Measurements from ENCODE around the gene LAX1. TPM values are rescaled to one million over a fixed set of nuclear protein-coding genes. Genes with fewer than 3 reads are reported as not detected.

Gene LAX1
- total RNA-seq, 1 experiment from 2014 or later = not detected

GRCh38 chr1:203797216-203797615 lies 32.2 kb downstream of the LAX1 start:
- no TSS peak for BruUV-seq (replicated peaks)
- H3K9me3 ChIP-seq (ENCODE audit: control insufficient read depth, insufficient read depth, low read depth, low read length) = no peaks in the 10 kb centered on the region; the same call in 1 of the 2 replicates
- ChIA-PET CTCF (no interaction called here), POLR2A (interaction anchor here (0.6 kb wide), 1 partner anchor 18 kb away, joined by 4 read pairs; no protein-coding TSS in a partner anchor)
- H3K27me3 ChIP-seq (ENCODE audit: control insufficient read depth, insufficient read depth, low read length) = no peaks in the 10 kb centered on the region
- intact Hi-C loops (cut with micrococcal nuclease; ENCODE audit: unreplicated experiment) (no loop called here), in situ Hi-C loops (cut with HindIII; ENCODE audit: low pct_unique_long_range_greater_than_20kb, low sequenced_read_pairs) (no loop called here)
- H3K4me1 ChIP-seq (ENCODE audit: control insufficient read depth, insufficient read depth, low read length) = peaks cover 27% of the 10 kb centered on the region
- H3K27ac ChIP-seq (ENCODE audit: low read length) = peak overlapping the region; percentile 99
- peaks cover 22% of the 10 kb centered on the region for H3K36me3 ChIP-seq (ENCODE audit: control insufficient read depth, insufficient read depth, low read length)
- TF ChIP-seq CTCF (IDR thresholded peaks at IDR 0.05) = no peak
- ATAC-seq (no peak), DNase-seq (ENCODE audit: low read depth, low spot score) (no peak)
- H3K4me3 ChIP-seq (ENCODE audit: low read depth in 2 of 2, low read length in 2 of 2) = peak overlapping the region; percentile 90 to 91

GRCh38 chr1:203797948-203798655 lies 33.1 kb downstream of the LAX1 start:
- H3K27me3 ChIP-seq (ENCODE audit: control insufficient read depth, insufficient read depth, low read length) = no peaks in the 10 kb centered on the region
- no peak for ATAC-seq
- peaks cover 27% of the 10 kb centered on the region for H3K4me1 ChIP-seq (ENCODE audit: control insufficient read depth, insufficient read depth, low read length)
- H3K4me3 ChIP-seq (ENCODE audit: low read depth in 2 of 2, low read length in 2 of 2) = no peak overlapping the region
- TF ChIP-seq SIN3A (IDR thresholded peaks at IDR 0.05; ENCODE audit: borderline replicate concordance, insufficient read depth, low read depth, low read length) (no peak), POLR2AphosphoS5 (IDR thresholded peaks at IDR 0.05; ENCODE audit: low read depth, low read length) (no peak), CTCF (IDR thresholded peaks at IDR 0.05) (no peak)
- in situ Hi-C loops (cut with HindIII; ENCODE audit: low pct_unique_long_range_greater_than_20kb, low sequenced_read_pairs) = no loop called here
- no peak for DNase-seq (ENCODE audit: low read depth, low spot score)
- intact Hi-C loops (cut with micrococcal nuclease; ENCODE audit: unreplicated experiment) = no loop called here
- ChIA-PET CTCF (no interaction called here), POLR2A (no interaction called here)
- no peak overlapping the region for H3K27ac ChIP-seq (ENCODE audit: low read length)
- BruUV-seq (replicated peaks) = no TSS peak
- H3K9me3 ChIP-seq (ENCODE audit: control insufficient read depth, insufficient read depth, low read depth, low read length) = no peaks in the 10 kb centered on the region; the same call in 1 of the 2 replicates
- H3K36me3 ChIP-seq (ENCODE audit: control insufficient read depth, insufficient read depth, low read length) = peaks cover 23% of the 10 kb centered on the region

DNA sequence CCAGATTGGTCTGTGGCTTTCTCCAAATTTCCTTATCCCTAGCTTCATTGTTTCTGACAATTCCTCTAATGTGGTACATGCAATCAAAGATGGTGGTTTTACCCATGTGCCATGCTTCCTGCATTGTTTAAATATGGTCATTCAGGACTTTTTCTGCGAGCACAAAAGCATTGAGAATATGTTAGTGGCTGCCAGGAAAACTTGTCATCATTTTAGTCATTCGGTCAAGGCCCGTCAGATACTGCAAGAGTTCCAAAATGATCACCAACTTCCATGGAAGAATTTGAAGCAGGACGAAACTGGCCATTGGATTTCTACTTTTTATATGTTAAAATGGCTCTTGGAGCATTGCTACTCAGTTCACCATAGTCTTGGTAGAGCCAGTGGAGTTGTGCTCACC lies 34.2 kb downstream of the LAX1 start:
- ChIA-PET POLR2A (no interaction called here), CTCF (no interaction called here)
- Histone ChIP-seq H3K27ac (ENCODE audit: low read length) (no peak overlapping the region), H3K9me3 (ENCODE audit: control insufficient read depth, insufficient read depth, low read depth, low read length) (no peaks in the 10 kb centered on the region; the same call in 1 of the 2 replicates), H3K27me3 (ENCODE audit: control insufficient read depth, insufficient read depth, low read length) (no peaks in the 10 kb centered on the region), H3K36me3 (ENCODE audit: control insufficient read depth, insufficient read depth, low read length) (peaks cover 23% of the 10 kb centered on the region), H3K4me1 (ENCODE audit: control insufficient read depth, insufficient read depth, low read length) (peaks cover 27% of the 10 kb centered on the region), H3K4me3 (ENCODE audit: low read depth in 2 of 2, low read length in 2 of 2) (no peak overlapping the region)
- no TSS peak for BruUV-seq (replicated peaks)
- DNase-seq (ENCODE audit: low read depth, low spot score) = no peak
- ATAC-seq = no peak
- no peak for TF ChIP-seq TCF7L2 (IDR thresholded peaks at IDR 0.05; ENCODE audit: low read depth, low read length)
- no peak for TF ChIP-seq SIN3A (IDR thresholded peaks at IDR 0.05; ENCODE audit: borderline replicate concordance, insufficient read depth, low read depth, low read length)
- TF ChIP-seq, protein P1, sequence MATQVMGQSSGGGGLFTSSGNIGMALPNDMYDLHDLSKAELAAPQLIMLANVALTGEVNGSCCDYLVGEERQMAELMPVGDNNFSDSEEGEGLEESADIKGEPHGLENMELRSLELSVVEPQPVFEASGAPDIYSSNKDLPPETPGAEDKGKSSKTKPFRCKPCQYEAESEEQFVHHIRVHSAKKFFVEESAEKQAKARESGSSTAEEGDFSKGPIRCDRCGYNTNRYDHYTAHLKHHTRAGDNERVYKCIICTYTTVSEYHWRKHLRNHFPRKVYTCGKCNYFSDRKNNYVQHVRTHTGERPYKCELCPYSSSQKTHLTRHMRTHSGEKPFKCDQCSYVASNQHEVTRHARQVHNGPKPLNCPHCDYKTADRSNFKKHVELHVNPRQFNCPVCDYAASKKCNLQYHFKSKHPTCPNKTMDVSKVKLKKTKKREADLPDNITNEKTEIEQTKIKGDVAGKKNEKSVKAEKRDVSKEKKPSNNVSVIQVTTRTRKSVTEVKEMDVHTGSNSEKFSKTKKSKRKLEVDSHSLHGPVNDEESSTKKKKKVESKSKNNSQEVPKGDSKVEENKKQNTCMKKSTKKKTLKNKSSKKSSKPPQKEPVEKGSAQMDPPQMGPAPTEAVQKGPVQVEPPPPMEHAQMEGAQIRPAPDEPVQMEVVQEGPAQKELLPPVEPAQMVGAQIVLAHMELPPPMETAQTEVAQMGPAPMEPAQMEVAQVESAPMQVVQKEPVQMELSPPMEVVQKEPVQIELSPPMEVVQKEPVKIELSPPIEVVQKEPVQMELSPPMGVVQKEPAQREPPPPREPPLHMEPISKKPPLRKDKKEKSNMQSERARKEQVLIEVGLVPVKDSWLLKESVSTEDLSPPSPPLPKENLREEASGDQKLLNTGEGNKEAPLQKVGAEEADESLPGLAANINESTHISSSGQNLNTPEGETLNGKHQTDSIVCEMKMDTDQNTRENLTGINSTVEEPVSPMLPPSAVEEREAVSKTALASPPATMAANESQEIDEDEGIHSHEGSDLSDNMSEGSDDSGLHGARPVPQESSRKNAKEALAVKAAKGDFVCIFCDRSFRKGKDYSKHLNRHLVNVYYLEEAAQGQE (IDR thresholded peaks at IDR 0.05; ENCODE audit: insufficient read depth in 1 of 2, low read depth in 2 of 2, low read length in 1 of 2) = no peak
- TF ChIP-seq POLR2AphosphoS5 (IDR thresholded peaks at IDR 0.05; ENCODE audit: low read depth, low read length) = no peak
- TF ChIP-seq CTCF (IDR thresholded peaks at IDR 0.05) = no peak
- intact Hi-C loops (cut with micrococcal nuclease; ENCODE audit: unreplicated experiment) (no loop called here), in situ Hi-C loops (cut with HindIII; ENCODE audit: low pct_unique_long_range_greater_than_20kb, low sequenced_read_pairs) (no loop called here)

Data from Panc1 (cell line).